OCI-M2 (cell line): Measurements from ENCODE around the gene SMG1.
"Not testable (repeated sequence)": the region's sequence is repeated elsewhere in the genome, so short reads cannot be mapped to it uniquely, and the experiment has no call there.

Source experiments
- DNase-seq: peaks from one replicate; lab custom pipeline; 2025; ENCODE audit not compliant: unreplicated experiment; lab: John Stamatoyannopoulos, UW

The SMG1 gene

DNA sequence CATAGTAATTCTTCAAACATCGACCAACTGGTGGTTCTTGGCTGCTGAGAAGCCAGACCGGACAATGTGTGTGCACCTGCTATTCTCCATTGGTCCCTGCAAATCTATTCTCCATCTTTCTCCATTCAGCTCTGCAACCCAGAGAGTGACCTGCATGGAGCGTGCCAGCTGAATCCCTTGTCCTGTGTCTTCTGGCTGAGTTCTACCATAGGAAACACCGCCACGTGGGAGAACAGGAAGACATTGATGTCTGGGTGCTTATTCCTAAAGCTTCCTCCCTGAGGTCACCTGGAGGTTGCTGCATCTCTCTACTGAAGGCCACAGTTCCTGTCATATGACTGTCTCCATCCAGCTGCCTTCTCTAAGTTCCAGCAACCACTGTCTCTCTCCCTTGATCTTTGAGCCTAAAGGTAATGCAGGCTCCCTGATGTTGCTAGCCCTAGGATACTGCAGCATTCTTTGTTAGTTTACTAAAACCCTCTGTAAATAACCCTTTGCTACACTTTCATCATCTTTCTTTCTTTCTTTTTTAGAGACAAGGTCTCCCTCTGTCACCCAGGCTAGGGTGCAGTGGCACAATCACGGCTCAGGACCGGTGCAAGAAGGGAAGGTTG, 10.6 kb upstream of the SMG1 start:
- DNase-seq = no peak

DNA sequence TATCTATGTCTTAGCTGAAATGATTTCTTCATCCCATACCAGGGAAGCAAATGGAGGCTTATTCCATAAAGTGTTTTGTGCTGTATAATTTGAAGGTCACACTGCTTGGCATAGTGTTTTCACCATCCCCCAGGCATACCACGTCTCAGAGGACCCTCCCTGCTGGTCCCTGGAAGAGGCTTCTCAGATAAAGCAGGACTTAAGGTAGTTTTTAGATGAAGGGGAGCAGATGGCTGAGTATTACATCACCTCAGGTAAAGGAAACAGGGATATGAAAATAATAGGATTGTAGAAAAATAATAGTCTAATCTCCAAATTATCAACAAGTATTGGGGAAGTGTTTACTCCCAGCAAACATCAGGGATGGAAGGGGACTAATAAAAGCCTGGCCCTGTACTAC, 7.3 kb upstream of the SMG1 start:
- no peak for DNase-seq

DNA sequence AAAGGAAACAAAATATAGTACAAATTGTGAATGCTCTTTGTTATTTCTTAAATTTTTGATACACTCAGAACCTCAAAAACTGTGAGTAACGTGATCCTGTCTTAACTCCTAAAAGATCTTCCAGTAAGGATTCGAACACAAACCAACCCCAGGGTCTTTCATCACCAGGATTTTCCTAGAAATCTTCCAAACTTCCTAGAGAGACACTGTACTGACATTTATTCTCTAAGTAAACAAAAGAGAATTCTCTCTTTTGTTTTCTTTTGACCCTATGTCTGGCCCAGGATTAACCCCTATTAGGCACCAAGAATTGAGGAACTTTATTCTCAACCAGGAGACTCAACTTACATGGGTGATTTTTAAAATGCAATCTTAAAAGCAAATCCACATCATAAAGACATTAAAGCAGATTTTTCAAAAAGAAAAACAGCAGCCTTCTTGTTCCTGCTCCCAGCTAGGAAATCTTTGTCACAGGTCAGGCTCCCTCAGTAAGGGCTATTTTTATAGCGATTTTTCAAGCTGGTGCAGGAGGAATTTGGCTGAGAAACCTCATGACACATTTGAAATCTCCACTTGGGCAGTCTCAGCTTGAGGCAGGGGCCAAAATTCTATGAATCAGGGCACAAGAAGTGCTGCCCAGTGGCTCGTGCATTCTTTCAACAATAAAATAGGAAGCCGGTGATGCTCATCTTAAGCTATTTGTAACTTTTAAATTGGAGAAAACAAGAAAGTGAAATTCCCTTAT, 6.2 kb upstream of the SMG1 start:
- DNase-seq = no peak

DNA sequence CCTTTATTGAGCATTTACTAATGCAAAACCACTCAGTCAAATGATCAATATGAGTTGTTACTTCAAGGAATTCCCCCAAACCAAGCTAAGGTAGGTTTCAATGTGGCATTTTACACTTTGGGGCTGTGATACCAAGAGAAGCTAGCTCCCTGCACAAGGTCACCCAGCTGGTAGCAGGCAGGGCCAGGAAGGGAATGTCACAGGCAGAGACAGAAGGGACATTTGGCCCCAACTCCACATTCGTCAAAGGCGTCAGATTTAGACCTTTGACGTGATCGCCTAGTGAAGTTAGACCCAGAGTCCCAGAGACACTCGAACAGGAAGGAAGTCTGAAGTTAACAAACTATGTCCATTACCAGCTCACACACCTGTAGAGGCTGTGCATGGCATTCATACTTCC, 5.5 kb upstream of the SMG1 start:
- DNase-seq = no peak

DNA sequence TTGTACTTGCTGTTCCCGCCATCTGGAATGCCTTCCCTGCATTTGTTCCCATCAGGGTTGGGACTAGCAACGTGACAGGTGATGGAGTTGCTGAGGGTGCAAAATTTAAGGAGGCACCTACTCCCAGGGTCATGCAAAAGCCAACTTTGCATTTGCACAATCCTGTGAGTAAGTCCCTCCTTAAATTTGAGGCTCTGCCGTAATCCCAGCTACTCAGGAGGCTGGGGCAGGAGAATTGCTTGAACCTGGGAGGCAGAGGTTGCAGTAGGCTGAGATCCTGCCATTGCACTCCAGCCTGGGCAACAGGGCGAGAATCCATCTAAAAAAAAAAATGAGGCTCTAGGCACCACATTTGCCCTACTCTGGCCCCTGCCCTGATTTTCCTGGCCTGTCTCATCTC, 3.9 kb upstream of the SMG1 start:
- not testable (repeated sequence) for DNase-seq

DNA sequence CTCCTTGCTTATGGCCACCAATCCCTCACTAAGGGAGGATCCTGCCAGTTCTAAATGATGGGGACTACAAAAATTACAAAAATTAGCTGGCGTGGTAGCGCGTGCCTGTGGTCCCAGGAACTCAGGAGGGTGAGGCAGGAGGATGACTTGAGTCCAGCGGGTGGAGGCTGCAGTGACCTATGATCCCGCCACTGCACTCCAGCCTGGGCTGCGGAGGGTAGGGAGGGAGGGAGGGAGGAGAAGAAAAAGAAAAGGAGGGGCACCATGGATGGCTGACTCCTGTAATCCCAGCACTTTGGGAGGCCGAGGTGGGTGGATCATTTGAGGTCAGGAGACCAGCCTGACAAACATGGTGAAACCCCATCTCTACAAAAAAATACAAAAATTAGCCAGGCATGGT, 1.9 kb upstream of the SMG1 start:
- DNase-seq = not testable (repeated sequence)

DNA sequence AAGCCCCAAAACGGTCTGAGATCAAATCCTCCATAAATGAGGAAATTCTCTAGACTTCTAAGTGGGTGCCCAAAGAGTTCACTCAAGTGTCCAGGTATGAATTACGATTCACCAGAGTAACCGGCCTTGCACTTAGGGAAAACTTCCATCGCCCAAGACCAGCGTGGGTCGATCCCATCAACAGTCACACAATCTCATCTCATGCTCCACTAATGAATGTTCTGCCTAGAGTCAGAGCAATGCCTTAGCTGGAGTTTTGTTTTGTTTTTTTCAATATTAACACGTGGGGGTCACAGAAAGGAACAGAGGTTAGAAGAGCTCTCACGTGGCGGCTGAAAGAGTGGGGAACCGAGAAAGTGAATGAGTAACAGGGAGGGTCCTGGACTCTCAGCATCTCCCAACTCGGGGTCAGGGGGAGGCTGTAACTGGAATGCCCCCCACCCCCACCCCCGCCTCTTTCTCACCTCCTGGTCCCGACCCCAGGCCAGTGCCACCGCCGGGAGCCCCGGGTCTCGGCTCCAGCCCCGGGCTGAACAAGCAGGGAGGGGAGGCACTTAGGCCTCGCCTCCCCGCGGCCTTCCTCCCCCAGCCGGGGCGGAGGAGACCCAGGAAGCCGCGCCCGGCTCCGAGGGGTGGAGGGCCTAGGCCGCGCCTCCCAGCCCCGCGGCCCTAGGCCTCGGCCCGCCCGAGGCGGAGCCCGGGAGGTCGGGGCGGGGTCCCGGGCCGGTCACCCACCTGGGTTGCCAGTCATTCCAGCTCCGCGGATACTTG, 808 bp downstream of the SMG1 start:
- DNase-seq = not testable (repeated sequence)

DNA sequence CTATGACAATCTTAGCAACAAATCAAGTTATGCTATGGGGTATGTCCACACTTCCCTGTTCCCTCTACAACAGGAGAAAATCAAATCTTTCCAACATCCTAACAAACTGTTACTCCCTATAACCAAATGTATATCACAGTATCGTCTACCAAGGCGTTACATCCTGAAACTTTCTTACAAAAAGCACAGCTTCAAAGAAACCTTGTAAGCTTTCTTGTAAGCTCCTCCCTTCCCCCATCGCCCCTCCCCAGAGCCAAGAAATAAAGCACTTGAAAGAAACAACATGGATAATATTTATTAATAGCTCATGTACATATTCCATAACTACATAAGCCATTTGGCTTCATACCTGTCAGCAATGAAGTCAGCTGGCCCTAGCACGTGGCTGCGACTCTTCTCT, 2.3 kb downstream of the SMG1 start:
- not testable (repeated sequence) for DNase-seq

DNA sequence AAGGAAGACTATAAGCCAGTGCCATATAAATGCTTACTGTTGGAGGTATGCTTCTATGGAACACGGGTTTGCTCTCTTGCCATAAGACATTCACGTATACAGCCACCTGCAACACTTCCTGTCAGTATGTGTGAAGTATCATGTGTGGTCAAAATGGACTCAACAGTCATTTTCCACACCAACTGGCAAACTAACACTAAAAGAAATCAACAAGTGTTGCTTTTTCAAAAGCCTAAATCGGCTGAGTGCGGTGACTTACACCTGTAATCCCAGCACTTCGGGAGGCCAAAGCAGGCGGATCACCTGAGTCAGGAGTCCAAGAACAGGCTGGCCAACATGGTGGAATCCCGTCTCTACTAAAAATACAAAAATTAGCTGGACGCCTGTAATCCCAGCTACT, 3.1 kb downstream of the SMG1 start:
- not testable (repeated sequence) for DNase-seq

DNA sequence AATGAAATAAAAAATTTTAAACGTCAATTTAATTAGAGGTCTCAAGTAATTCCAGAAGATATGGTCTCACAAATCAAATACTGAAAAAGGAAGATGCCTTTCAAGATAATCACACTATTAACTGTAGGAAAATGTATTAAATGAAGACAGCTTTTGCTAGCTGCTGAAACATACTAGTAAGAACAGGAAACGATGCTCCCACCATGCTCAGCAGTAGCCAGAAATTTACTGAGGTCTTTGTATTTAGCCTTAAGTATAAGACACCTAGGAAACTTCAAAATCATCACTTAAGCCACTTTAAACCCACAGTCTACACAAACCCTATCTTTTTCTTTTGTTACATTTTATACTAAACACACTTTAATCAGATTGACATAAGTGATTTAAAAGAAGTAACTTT, 16.6 kb downstream of the SMG1 start:
- not testable (repeated sequence) for DNase-seq

DNA sequence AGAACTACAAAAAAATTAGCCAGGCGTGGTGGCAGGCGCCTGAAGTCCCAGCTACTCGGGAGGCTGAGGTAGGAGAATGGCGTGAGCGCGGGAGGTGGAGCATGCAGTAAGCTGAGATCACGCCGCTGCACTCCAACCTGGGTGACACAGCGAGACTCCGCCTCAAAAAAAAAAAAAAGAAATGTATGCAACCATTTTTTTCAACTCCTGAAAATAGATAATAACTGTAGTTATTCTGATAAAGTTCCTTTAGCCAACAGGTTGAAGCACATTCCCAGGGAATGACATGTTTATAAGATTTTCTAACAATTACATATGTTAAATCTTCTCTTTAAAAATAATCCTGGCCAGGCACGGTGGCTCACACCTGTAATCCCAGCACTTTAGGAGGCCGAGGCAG, 17.5 kb downstream of the SMG1 start:
- not testable (repeated sequence) for DNase-seq

DNA sequence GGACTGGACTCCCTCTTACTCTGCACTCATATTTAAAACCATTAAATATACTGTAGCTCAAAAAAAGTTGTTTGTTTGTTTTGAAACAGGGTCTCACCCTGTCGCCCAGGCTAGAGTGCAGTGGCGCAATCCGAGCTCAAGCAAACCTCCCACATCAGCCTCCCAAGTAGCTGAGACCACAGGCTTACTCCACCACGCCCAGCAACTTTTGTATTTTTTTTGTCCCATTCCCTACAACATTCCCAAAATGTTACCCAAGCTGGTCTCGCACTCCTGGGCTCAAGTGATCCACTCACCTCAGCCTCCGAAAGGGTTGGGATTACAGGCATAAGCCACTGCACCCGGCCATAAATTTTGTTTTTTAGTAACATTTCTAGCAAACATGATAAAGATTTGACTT, 23.4 kb downstream of the SMG1 start:
- not testable (repeated sequence) for DNase-seq

DNA sequence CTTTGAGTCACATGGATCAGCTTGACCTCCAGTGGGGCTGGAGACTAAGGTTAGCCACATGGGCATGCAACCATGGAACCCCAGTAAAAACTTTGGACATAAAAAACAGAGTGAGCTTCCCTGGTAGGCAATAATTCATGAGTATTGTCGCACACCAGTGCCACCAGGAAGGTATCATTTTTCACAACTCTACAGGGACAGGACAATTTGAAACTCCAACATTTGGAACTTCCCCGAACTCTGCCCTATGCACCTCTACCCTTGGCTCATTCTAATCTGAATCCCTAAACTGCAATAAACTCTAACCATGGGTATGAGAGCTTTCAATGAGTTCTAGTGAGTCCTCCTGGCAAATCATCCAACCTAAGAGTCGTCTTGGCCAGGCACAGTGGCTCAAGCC, 24.2 kb downstream of the SMG1 start:
- not testable (repeated sequence) for DNase-seq

DNA sequence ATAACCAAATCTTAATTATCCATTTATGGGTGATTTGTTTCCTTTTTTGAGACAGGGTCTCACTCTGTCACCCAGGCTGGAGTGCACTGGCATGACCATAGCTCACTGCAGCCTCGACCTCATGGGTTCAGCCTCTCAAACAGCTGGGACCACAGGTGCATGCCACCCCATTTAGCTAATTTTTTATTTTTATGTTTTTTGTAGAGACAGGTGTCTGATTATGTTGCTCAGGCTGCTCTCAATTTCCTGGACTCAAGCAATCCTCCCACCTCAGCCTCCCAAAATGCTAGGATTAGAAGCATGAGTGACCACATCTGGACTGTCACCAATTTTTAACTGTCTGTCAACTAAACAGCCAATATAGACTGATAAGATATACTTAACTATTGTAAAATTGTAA, 25.0 kb downstream of the SMG1 start:
- DNase-seq = not testable (repeated sequence)

DNA sequence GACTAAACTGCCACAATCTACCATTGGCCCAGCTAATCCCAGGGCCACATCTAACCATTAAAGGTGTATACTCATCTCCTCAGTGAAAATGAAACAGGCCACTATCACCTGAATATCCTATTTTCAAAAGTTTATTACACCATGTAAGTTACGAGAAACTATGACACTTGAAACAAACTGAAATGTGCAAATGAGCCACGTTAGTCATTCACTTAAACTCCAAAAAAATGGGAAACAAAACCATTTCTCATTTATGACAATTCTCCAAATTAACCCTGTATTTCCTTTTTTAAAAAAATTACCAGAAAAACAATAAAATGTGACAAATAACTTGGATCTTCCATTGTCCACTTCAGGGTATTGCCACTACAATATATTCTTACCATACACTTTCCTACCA, 41.8 kb downstream of the SMG1 start:
- DNase-seq = not testable (repeated sequence)

DNA sequence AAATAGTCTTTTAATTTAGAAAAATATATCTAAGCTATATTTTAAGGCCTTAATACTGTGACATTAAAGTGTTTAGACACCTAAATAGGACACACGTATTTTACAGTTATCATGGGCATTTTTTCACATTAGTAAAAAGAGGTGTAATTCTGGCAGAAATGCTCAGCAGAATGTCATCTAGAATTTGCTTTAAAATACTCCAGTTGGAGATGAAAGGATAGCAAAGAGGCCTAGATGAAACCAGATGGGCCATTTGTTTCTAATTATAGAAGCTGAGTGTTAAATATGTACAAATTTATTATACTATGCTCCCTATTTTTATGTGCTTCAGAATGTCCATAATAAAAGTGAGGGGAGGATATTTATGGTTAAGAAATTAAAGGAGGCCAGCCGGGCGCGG, 48.5 kb downstream of the SMG1 start:
- not testable (repeated sequence) for DNase-seq

DNA sequence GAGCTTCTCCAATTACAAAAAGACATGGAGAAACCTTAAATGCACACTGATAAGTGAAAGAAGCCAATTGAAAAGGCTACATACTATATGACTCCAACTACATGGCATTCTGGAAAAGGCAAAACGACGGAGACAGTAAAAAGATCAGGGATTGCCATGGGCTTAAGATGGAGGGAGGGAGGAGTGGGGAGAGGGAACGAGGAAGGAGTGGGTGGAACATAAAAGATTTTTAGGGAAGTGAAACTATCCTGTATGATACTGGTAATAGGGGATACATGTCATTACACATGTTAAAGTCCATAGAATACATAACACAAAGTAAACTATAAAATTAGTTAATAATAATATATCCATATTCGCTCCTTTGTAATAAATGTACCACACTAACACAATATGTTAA, 48.9 kb downstream of the SMG1 start:
- DNase-seq = not testable (repeated sequence)

DNA sequence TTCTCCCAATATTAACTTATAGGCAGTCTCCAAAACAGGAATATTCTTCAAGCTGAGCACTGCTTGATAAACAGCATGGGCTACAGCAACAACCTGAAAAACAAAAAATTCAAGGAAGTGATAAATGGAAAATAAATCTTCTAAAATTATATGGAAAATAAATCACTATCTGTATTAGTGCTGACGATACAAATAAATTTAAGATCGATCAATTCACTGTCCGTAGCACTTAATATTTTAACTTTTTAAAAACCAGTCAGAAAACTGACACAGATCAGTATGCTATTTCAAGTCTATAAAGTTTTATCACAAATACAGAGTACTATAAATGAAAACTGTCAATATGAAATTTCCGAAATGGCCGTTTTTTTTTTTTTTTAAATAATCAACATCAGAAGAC, 49.9 kb downstream of the SMG1 start:
- DNase-seq = not testable (repeated sequence)

DNA sequence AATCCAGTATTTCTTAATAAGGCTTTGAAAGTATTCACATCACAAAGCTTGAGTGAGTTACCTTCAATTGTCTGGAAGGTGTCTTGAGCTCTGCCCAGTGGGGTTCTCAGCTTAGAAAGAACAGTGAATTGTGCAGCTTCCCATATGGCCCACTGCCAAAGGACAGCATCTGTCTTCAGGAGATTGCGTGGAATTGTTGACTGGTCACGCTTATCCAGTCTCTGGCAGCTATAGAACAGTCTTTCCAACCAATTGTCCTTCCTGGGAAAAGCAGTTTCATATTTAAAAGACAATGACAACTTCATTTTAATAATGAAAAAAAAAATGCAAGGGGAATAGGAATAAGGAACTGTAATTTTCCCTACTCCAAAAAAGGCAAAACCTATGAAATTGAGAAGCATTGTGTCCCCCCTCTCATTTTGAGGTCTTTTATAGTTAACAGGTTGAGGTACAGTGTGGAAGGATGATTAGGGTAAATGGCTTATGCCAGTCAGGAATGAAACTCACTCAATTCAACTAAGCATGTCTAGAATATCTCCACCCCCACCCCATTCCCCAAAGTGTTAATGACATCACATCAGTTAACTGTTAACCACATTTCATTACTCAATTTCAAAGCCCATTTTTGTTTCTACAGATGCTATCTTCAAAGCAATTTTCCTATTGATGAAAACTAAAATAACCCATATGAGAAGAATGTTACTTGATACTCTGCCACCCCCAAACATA, 57.0 kb downstream of the SMG1 start:
- DNase-seq = not testable (repeated sequence)

DNA sequence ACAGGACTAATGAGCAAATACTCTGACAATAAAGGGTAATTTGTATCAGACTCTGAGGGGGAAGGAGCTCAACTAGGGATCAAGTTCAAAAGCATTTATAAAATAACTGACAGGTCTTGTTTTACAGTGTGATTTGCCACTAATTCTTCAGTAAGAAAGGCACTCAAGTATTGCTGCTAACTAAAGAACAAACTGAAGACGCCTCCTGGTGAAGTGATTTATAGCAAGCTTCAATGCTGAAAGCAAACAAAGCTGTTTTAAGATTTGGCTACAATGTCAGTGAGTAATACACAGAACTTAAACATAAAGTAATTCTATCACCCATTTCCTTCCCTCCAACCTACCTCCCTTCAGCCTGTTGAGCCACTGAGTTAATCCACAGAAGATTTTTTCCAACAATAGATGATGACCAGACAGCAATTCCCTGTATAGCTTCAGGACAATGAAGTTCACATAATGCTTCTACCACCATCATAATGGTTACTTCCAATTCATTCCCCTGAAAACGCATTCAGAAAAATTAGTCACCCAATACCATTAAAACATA, 59.9 kb downstream of the SMG1 start:
- not testable (repeated sequence) for DNase-seq

DNA sequence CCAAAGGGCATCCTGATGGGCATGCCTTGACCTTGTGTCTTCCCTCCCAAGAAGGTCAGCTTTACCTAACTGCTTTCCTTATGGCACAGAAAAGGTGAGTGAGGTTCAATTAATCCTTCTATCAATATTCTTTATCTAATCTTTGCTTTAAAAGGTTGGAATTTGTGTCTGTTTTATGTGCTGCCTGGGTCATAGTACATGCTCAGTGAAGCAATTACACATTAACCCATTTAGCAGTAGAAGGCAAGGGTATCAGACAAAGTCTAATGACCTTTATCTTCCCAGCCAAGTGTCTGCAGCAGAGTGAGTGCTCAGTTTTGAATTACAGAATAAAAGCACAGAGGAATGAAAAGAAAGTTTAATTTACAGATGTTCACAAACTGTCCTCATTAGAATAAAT, 63.3 kb downstream of the SMG1 start:
- DNase-seq = not testable (repeated sequence)
